HG02938 (cell line): ENCODE data around the gene ANXA8L1.
"Not testable (repeated sequence)": the region's sequence is repeated elsewhere in the genome, so short reads cannot be mapped to it uniquely, and the experiment has no call there.

Experiments
- ATAC-seq: cut with Tn5 transposase; IDR thresholded peaks from one replicate; pipeline ENCODE4 v1.9.1; 2021; ENCODE audit warnings: mild to moderate bottlenecking, moderate library complexity; ENCODE audit not compliant: unreplicated experiment

Gene ANXA8L1, protein sequence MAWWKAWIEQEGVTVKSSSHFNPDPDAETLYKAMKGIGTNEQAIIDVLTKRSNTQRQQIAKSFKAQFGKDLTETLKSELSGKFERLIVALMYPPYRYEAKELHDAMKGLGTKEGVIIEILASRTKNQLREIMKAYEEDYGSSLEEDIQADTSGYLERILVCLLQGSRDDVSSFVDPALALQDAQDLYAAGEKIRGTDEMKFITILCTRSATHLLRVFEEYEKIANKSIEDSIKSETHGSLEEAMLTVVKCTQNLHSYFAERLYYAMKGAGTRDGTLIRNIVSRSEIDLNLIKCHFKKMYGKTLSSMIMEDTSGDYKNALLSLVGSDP

DNA sequence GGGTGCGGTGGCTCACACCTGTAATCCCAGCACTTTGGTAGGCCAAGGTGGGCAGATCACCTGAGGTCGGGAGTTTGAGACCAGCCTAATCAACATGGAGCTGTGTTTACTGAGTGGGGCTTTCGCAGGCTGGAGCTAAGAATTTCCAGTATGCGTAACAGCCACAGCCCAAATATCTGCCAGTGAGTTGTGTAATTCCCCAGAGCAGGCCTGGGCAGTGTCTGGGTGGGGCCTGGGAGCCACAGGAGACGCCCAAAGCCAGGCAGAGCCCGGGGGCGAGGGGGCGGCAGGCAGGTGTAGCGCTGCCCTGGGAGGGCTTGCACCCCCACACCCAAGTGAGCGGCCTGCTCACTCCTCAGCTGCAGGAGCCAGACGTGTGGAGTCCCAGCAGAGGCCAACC, at the start of gene ANXA8L1:
Gene ANXA8L1 (plus strand): TSS at position 371 of the 400 bp plus-strand sequence. CDS start 76 bp downstream, outside the sequence.
- not testable (repeated sequence) for ATAC-seq

DNA sequence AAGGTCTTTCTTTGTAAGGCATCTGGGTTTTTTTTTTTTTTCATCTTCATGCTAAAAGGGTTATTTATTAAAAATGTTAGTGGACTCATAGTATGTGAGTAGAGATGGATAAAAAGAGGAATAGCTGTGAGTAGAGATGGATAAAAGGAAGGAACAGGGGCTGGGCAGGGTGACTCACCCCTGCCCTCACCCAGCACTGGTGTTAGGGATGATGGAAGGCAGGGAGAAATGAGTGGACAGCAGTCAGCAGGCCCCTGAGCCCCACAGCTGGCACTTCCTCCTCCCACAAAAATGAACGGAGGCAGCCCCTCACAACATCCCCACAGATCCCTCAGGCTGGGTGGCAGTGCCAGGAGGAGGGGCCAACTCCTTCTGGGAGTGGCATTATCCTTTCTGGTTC, 49.5 kb upstream of the ANXA8L1 start:
- no peak for ATAC-seq

DNA sequence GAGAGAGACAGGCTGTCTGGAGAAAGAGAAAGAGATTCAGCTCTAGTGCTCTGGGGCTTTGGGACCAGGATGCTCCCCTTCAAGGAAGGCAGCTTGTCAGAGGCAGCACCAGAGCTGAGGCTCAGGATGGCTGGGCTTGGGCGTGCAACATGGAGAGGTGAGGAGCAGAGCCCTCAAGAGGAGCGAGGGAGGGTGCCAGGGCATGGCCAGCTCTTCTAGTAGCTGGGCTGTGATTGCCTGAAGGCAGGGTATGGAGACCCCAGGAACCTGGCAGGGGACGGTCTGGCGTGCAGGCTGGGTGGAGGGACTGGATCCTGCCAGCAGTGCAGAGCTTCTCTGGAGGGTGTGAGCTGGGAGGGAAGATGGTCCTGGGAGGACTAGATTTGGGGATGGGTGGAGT, 48.6 kb upstream of the ANXA8L1 start:
- ATAC-seq = no peak

DNA sequence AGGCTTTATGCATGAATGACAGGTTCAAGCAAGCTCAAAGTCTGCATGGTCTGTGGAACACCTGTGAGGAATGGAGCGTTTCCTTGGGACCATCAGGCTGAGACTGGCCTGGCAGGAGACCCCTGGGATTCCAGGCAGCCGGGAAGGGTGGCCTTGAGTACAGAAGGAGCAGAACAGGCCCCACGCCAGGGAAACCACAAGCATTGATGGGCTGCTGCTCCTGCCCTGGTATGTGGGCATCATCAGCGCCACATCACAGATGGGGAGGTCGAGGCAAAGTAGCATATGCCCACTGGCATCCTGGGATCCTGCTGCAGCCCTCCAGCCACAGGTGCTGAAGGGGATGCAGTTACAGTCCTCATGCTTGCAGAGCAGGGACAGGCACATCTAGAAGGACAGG, 47.9 kb upstream of the ANXA8L1 start:
- ATAC-seq = no peak

DNA sequence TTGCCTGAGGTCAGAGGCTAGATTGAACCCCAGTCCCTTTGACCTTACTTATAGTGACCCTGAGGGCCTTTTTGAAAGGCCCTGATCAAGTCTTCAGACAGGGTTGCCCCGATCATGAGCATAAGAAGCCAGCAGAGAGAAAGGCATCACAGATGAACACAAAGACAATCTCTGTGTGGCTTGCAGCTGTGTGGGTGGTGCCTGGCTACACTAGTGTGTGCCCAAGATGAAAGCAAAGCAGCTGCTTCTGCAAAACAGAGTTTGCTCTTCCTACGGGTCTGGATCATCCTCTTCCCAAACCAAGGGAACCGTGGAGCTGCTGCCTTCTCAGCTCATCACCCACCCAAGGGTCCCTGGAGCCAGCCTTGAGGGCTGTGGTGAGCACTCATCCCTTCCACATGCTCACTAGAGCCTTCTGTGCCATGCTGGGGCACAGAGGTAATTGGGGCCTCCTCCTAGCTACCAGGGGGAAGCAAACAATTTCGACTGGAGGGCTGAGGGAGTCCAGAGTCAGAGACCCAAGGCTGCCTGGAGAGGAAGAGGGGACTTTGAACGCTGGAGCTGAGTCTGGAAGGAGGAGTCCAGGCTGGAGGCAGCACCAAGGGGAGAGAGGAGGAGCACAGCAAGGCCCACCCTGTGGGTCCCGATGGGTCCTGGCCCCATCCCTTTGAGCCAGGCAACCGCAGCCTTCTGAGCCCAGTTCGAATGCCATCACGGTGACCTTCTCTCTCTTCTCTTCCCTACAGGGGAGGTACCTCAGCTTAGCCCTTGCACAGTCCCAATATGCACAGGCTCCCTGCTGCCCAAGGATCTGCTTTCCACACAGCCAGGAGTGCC, 46.5 kb upstream of the ANXA8L1 start:
- ATAC-seq = no peak

DNA sequence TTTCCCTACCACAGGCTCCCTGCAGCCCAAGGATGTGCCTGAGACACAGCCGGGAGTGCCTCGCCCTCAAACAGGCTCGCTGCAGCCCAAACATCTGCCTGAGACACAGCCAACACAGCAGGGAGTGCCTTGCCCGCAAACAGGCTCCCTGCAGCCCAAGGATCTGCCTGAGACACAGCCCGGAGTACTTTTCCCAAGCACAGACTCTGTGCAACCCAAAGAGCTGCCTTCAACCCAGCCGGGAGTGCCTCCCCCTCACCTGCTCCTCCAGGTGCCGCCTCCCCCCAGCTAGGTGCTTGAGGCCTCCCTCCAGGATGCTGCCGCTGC, 45.9 kb upstream of the ANXA8L1 start:
- no peak for ATAC-seq

DNA sequence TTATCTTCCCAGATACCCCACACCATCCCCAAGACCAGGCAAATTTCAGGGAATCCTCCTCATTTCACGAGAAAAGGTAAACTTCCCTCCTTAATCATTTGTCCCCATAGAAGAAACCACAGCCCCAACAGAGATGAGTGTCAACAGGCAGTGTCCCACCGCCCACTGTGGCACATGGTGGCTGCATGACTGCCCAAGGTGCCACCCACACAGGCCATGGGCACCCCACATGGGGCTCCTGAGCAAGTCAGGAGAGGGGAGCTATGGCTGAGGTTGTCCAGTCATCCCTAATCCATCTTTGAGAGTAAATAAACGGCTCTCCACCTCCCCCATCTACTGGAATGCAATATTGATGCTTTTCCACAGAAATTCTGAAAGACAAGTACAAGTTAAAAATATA, 44.7 kb upstream of the ANXA8L1 start:
- no peak for ATAC-seq

DNA sequence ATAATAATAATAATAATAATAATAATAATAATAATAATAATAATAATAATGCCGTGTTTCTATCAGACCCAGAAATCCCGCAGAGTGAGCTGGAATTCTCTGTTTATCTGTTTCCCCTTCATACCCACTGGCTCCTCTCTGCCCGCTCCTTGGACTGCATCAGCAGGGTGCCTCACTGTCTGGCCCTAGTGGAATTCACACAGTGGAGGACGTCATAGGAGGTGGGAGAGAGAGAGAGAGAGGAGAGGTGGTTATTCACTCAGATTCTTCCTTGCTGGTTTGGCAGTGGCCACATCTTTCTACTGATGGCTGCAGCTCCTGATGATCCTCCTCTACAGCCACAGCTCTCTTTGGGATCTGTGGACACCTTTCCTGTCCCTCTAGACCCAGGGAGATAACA, 10.1 kb upstream of the ANXA8L1 start:
- not testable (repeated sequence) for ATAC-seq

DNA sequence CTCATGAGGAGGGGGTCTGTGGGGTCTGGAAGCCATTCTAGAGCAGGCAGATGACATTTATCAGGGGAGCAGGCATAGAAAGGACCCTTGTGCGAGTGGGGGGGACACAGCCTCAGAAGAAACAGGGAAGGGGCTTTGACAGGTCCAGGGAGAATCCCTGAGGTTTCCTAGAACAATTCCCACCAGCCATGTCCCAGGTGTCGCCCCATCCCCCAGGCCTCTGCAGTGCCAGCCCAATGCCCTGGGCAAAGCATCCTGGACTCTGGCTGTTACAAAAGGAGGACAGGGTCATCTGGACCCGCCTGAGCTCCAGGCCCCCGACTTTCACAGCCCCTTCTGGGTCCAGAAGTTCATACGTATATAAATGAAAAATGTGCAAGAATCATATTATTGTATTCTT, 8.4 kb upstream of the ANXA8L1 start:
- not testable (repeated sequence) for ATAC-seq

DNA sequence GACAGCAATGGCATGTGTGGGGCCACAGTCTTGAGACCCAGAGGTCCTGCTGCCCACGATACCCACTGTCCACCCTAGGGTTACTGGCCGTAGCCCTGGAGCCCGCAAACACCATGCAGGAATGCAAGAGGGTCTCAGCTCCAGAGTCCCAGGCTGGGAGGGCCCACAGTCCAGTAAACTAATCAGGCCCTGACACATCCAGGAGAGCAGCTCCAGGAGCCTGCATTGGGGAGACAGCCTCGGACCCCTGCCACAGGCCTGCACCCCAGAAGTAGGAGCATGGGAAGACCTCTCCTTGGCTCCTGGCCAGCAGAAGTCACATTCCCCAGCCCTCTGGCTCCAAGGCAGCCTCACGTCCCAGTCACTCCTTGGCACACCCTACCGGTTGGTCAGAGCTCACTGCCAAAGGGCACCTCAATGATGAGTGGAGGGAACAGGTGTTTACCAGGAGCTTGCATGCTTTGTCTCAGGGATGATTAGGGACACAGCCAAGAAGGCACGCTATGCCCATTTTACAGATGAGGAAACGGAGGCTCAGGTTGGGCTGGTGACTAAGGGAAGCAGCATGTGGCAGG, 7.8 kb upstream of the ANXA8L1 start:
- ATAC-seq = not testable (repeated sequence)

DNA sequence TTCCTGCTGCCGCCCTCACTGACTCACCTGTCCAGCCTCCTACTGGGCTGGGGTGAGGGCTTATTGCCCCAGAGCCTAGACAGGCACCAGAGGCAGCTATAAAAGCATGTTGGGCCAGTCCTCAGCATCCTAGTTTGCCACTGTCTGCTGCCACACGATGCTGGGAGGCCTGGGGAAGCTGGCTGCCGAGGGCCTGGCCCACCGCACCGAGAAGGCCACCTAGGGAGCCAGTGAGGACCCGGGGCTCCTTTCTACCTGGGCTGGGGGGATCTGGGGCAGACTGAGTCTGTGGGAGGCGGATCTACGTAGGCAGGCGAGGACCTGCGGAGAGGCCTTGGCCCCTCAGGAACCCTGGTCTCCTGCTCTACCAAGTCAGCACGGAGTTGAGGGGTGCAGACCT, 6.6 kb upstream of the ANXA8L1 start:
- not testable (repeated sequence) for ATAC-seq

DNA sequence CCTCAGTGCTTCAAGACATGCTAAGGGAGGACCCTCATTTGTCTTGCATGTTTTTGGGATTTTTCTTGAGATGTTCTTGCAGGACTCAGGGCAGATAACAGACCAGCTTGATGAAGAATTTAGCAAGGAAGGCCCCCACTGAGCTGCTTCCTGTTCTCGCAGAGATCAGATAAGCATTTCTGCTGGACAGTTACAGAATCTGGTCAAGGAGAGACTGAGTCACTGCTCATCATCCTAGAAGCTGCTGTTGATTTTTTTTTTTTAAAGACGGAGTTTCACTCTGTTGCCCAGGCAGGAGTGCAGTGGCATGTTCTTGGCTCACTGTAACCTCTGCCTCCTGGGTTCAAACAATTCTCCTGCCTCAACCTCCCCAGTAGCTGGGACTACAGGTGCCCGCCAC, 1.2 kb upstream of the ANXA8L1 start:
- not testable (repeated sequence) for ATAC-seq

DNA sequence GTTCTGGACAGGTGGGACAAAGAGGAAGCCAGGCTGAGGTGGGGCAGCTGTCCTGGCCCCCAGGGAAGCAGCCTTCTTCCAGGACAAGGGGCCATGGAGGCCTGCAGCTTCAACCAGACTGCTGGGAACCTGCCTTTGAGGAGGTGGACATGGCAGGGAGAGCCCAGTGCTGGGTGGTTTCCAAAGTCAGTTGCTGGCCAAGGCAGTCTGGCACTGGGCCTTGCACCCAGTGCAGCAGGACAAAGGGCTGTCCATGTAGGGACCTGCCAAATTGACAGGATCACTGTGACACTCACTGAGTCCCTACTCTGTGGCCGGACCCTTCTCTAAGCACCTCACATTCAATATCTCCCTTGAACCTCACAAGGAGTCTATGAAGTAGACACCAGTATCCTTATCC, 1.4 kb downstream of the ANXA8L1 start:
- ATAC-seq = not testable (repeated sequence)

DNA sequence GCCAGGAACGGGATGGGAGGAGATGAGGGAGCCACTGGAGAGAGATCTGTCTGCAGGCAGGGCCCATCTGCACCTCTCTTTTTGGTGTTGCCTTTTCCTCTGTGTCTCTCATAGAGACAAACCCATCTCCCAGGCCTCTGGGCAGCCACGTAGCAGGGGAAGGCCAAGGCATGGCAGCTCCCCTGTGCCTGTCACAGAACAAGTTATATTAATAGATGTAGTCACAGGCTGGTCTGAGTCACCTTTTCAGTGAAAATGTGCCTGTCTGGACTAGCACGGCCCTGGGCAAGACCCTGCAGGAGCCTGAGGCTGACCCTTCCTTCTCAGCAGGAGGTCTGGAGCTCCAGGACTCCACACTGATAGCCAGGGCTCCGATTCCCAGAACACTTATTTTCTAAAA, 2.1 kb downstream of the ANXA8L1 start:
- ATAC-seq = not testable (repeated sequence)

DNA sequence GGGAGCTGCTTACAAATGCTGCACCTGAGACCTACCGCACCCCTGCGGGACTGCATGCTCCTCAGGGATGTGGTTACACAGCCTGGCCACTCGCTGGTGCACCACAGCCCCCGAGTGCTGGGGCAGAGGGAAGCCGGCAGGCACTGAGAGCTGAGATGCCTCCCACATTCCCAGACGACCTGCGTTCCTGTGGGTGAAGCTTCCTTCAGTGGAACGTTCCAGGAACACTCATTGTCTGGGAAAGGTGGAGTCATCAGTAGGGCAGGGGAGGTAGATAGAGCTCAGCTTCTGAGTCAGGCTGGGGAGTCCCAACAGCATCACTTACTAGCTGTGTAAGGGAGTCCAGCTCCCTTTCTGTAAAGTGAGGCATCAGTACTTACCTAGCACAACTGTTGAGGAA, 2.5 kb downstream of the ANXA8L1 start:
- not testable (repeated sequence) for ATAC-seq

DNA sequence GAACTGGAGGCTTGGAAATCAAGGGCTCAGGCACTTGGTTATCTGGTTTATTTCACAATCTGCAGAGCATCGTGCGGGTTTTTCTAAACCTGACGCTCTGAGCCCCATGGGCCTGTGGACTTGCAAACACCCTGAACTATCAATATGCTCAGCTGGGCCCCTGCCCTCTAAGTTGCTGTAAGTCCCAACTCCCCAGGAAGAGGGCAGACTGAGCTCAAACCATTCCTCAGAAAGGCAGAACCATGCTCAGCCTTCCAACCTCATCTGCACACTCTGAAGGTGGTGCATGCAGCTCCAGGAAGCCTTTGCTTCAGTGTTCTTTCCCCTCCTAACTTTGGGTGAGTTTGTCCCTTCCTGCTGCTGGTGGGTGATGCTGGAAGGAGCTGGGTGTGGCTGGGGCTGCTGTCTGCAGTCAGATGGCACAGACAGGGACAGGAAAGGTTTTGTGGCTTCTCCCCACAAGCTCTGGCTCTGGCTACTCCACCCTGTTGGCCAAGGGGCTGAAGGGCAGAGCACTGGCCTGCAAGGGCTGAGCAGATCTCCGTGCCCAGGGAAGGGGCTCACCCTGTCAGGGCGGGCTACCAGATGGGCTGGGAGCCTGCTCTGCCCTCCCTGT, 3.8 kb downstream of the ANXA8L1 start:
- not testable (repeated sequence) for ATAC-seq

DNA sequence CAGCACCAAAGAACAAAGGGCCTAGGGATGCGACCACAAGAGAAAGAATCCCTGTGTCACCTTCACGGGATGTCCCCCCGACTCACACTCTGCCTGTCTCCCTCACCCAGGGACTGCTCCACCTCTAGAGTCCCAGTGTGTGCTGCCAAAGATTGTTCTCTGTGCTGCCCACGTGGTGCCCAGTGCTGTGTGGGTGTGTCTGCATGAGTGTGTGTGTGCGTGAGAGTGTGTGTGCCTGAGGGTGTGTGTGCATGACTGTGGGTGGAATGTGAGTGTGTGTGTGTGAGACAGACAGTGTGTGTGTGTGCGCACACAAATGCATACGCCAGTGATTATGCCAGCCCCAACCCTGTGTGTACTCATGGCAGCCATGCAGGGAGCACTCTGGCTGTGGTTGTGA, 10.3 kb downstream of the ANXA8L1 start:
- ATAC-seq = not testable (repeated sequence)

DNA sequence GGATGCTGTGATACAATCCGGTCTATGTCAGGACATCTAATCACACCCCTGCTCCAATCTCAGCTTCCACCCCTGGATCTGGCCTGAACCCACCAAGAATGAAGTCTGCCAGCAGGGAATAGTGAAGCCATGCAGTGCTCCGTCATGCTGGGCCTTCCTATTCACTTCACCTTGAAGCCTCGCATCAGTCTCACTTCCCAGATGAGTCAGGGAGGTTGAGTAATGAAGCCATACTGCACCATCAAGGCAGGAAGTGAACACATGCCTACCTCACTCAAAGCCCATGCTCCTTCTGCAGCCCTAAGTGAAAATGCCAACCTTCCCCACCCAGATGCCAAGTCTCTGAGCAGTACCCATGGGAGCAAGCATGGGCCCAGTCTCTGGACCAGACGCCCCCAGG, 11.1 kb downstream of the ANXA8L1 start:
- not testable (repeated sequence) for ATAC-seq

DNA sequence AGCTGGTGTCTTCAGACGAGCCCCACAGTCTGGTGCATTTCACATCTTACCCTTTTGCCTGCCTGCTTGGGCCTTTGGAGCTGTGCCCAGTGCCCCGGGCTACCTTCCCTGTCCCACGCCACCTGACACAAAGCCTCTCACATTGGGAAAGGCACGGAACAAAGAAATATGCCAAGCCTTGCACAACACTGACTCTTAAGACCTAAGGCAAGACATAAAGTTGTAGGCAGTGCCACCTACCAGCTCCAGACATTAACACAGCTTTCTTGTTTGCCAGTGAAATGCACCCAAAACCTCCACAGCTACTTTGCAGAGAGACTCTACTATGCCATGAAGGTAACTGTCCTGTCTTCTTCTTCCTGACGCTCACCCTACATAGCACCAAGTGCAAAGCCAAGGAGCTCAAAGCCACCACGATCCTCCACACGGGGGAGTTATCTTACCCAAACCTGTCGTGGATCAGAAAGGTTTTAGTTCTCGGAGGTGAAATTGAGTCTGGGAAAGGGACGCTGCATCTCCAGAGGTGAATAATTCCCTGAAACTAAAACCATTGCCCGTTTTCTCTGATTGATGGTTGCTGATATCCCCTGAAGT, 11.8 kb downstream of the ANXA8L1 start:
- not testable (repeated sequence) for ATAC-seq

DNA sequence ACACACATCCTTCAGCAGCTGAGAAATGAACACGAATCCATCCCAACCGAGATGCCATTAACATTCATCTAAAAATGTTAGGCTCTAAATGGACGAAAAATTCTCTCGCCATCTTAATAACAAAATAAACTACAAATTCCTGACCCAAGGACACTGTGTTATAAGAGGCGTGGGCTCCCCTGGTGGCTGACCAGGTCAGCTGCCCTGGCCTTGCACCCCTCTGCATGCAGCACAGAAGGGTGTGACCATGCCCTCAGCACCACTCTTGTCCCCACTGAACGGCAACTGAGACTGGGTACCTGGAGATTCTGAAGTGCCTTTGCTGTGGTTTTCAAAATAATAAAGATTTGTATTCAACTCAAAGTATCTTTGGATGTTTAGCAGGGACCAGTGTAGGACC, 15.8 kb downstream of the ANXA8L1 start:
- not testable (repeated sequence) for ATAC-seq
